ENCODE results near the gene TTLL1. TPM values are rescaled to one million over a fixed set of nuclear protein-coding genes. Genes with fewer than 3 reads are reported as not detected.

Gene TTLL1
- total and polyA plus RNA-seq, 2 donors (not counting 3 experiments of a cell fraction or from before 2014, with no cell fraction given) = 9.0 to 17.0 TPM

DNA sequence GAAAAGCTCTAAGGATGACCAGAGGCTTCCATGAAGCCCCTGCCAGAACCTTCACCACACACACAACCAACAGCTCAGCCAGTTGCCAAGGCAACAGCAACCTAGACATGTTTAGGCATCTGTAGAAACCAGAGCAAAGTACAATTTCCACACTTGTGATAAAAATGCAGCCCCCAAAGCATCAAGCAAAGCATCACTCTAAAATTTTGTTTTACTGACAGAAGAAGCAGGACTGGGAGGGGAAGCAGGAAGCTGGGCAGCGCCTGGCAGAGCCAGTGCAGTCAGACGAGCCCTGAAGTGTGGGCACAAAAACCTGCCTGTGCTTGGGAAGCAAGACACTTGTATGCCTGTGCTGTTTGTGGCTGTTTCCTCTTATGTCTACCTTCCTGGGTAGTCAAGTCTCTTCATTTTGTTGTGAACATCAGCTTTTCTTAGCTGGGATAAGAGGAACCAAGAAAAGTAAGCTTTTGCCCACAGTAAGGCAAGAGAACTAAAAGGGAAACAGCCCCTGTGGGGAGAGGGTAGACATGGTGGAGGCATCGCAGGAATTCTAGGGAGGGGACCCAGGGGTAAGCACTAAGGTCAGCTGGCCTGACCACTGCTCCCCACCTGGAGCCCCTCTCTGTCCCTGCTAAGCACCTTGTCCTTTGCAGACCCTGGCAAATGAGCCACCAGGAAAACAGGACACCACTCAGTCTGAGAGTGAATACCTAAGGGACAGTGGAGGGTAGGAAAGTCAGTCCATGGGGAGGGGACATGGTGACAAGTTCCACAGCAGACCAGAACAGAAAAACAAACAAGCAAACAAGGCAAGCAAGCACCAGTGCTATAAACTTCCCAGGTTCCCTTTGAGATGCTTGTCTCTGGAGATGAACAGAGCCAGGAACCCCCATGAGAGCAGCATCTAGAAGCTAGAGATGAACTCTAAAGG, 87.7 kb downstream of the TTLL1 start:
- Histone ChIP-seq H3K4me2 (ENCODE audit: insufficient read depth, low read length) (peak overlapping the region; percentile 44), H3K9me3 (replicated peaks; ENCODE audit: control insufficient read depth, insufficient read depth, low read length) (no peaks in the 10 kb centered on the region), H3K27me3 (ENCODE audit: control insufficient read depth in 2 of 2, insufficient read depth in 2 of 2, low read length in 2 of 2) (no peaks in the 10 kb centered on the region), H3K79me2 (ENCODE audit: control insufficient read depth, insufficient read depth, low read length) (peaks cover 83% of the 10 kb centered on the region), H3K9me1 (replicated peaks; ENCODE audit: control insufficient read depth, extremely low read depth, insufficient read depth, low read length) (no peaks in the 10 kb centered on the region), H3K36me3 (ENCODE audit: control insufficient read depth in 2 of 2, extremely low read depth in 1 of 2, insufficient read depth in 2 of 2, low read length in 2 of 2) (no peaks in the 10 kb centered on the region), H3K4me3 (replicated peaks in 1 of 3; ENCODE audit: insufficient read depth in 1 of 3, low read depth in 1 of 3, low read length in 3 of 3) (peak overlapping the region in 1 of 3 experiments; percentile 16), H4K20me1 (replicated peaks; ENCODE audit: control insufficient read depth, extremely low read depth, insufficient read depth, low read length) (no peaks in the 10 kb centered on the region), H3K9ac (replicated peaks; ENCODE audit: extremely low read depth, insufficient read depth, low read length) (peak overlapping the region; percentile 17), H3K27ac (ENCODE audit: insufficient read depth, low read depth, low read length) (peak overlapping the region; percentile 78), H3K4me1 (ENCODE audit: control insufficient read depth, extremely low read depth, insufficient read depth, low read length) (peaks cover 59% of the 10 kb centered on the region), H2AFZ (ENCODE audit: low read depth, low read length) (no peak overlapping the region)
- peak; percentile 29 for DNase-seq (ENCODE audit: low read depth, low spot score)
- BruUV-seq (replicated peaks) = no TSS peak
- FAIRE-seq = peak; percentile 85
- no peak for TF ChIP-seq POLR2A (IDR thresholded peaks at IDR 0.05; ENCODE audit: low read depth, low read length)
- no peak for TF ChIP-seq JUN (IDR thresholded peaks at IDR 0.05; ENCODE audit: borderline replicate concordance, insufficient read depth, insufficient read length, low read depth)
- no peak for TF ChIP-seq EZH2 (IDR thresholded peaks at IDR 0.05; ENCODE audit: borderline replicate concordance, low read depth, low read length, severe bottlenecking)
- TF ChIP-seq, protein P1, sequence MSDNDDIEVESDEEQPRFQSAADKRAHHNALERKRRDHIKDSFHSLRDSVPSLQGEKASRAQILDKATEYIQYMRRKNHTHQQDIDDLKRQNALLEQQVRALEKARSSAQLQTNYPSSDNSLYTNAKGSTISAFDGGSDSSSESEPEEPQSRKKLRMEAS (IDR thresholded peaks at IDR 0.05; ENCODE audit: insufficient read depth, insufficient read length) = no peak
- TF ChIP-seq, protein P2, sequence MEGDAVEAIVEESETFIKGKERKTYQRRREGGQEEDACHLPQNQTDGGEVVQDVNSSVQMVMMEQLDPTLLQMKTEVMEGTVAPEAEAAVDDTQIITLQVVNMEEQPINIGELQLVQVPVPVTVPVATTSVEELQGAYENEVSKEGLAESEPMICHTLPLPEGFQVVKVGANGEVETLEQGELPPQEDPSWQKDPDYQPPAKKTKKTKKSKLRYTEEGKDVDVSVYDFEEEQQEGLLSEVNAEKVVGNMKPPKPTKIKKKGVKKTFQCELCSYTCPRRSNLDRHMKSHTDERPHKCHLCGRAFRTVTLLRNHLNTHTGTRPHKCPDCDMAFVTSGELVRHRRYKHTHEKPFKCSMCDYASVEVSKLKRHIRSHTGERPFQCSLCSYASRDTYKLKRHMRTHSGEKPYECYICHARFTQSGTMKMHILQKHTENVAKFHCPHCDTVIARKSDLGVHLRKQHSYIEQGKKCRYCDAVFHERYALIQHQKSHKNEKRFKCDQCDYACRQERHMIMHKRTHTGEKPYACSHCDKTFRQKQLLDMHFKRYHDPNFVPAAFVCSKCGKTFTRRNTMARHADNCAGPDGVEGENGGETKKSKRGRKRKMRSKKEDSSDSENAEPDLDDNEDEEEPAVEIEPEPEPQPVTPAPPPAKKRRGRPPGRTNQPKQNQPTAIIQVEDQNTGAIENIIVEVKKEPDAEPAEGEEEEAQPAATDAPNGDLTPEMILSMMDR (IDR thresholded peaks at IDR 0.05; ENCODE audit: extremely low read depth in 1 of 2, insufficient read depth in 1 of 2, low read depth in 1 of 2, low read length in 2 of 2) = no peak
- TF ChIP-seq FOS (IDR thresholded peaks at IDR 0.05; ENCODE audit: borderline replicate concordance, insufficient read depth, low read length) = no peak
- no peak for TF ChIP-seq POLR2AphosphoS5 (IDR thresholded peaks at IDR 0.05; ENCODE audit: insufficient read depth, low read depth, low read length)
- no peak for TF ChIP-seq MYC (IDR thresholded peaks at IDR 0.05; ENCODE audit: low read depth, low read length)
- TF ChIP-seq GATA2 (IDR thresholded peaks at IDR 0.05; ENCODE audit: insufficient read depth, insufficient read length, low read depth, low read length) = no peak
- ChIA-PET POLR2A (interaction anchor here (1.4 to 2.5 kb wide), 2 partner anchors 12 to 13 kb away, joined by 3 to 14 read pairs; partner anchors contain the start of gene PACSIN2), CTCF (interaction anchor here (0.9 to 3.4 kb wide), 6 partner anchors 12 to 76 kb away, joined by 3 to 26 read pairs (median 8); partner anchors contain the start of gene PACSIN2)
- intact Hi-C loops (cut with micrococcal nuclease) (loop anchor here (2.0 to 5.0 kb wide), 2 partner anchors 41 to 59 kb away; no protein-coding TSS in a partner anchor), dilution Hi-C loops (cut with MboI; ENCODE audit: extremely low pct_ligation_motif_present, low sequenced_read_pairs) (no loop called here)
